ENCODE data around the gene AP5S1.

The AP5S1 gene

GRCh38 chr20:3812975-3813847 is 7.1 kb upstream of the AP5S1 start:
- TF ChIP-seq CTCF (IDR thresholded peaks at IDR 0.05; ENCODE audit: control insufficient read depth, extremely low read depth, insufficient read depth), result no peak
- H3K4me3 ChIP-seq (ENCODE audit: low read depth, low read length), result no peak overlapping the region
- no peak for DNase-seq (ENCODE audit: low read depth)

DNA sequence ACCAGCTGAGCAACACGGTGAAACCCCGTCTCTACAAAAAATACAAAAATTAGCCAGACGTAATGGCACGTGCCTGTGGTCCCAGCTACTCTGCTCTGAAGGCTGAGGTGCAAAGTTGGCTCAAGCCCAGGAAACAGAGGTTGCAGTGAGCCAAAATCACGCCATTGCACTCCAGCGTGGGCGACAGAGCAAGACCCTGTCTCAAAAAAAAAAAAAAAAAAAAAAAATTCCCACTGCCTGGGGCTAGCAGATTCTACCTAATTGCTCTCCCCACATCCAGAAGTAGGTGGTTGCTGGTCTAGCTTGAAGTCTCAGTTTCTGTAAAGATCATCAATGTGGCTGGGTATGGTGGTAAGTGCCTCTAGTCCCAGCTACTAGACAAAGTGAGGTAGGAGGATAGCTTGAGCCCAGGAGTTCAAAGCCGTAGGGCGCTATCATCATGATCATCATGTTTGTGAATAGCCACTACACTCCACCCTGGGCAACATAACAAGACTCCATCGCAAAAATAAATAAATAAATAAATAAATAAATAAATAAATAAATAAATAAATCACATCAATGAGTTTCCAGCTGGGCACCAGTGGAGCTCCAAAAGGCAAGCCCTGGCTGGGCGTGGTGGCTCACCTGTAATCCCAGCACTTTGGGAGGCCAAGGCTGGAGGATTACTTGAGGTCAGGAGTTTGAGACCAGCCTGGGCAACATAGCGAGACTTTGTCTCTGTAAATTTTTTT is 6.3 kb upstream of the AP5S1 start:
- no peak for DNase-seq (ENCODE audit: low read depth)
- H3K4me3 ChIP-seq (ENCODE audit: low read depth, low read length), result no peak overlapping the region
- no peak for TF ChIP-seq CTCF (IDR thresholded peaks at IDR 0.05; ENCODE audit: control insufficient read depth, extremely low read depth, insufficient read depth)

GRCh38 chr20:3814928-3815495 is 5.3 kb upstream of the AP5S1 start:
- no peak overlapping the region for H3K4me3 ChIP-seq (ENCODE audit: low read depth, low read length)
- no peak for DNase-seq (ENCODE audit: low read depth)
- no peak for TF ChIP-seq CTCF (IDR thresholded peaks at IDR 0.05; ENCODE audit: control insufficient read depth, extremely low read depth, insufficient read depth)

DNA sequence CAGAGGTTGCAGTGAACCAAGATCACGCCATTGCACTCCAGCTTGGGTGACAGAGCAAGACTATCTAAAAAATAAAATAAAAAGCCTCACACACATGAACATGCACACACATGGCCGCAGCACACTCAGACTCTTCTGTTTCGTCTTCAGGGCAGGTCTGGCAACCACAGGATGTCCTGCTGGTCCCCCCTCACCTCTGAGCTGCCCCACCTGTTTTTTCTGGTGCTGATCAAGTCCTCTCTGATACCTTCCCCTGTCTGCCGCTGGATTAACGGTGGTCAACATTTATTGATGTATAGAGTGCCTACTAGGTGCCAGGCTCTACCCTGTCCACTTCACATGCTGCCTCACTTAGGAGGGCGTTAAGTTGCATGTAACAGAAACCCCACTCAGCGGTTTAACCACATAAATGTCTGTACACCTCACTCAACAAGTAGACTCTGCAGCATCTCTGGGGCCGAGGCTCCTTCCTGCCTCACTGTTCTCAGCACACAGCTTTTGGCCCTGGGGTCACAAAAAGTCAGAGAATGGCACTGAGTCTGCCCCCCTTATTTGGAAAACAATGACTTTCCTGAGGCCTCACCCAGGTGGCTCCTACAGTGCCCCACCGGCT is 4.5 kb upstream of the AP5S1 start:
- no peak for DNase-seq (ENCODE audit: low read depth)
- no peak for TF ChIP-seq CTCF (IDR thresholded peaks at IDR 0.05; ENCODE audit: control insufficient read depth, extremely low read depth, insufficient read depth)

DNA sequence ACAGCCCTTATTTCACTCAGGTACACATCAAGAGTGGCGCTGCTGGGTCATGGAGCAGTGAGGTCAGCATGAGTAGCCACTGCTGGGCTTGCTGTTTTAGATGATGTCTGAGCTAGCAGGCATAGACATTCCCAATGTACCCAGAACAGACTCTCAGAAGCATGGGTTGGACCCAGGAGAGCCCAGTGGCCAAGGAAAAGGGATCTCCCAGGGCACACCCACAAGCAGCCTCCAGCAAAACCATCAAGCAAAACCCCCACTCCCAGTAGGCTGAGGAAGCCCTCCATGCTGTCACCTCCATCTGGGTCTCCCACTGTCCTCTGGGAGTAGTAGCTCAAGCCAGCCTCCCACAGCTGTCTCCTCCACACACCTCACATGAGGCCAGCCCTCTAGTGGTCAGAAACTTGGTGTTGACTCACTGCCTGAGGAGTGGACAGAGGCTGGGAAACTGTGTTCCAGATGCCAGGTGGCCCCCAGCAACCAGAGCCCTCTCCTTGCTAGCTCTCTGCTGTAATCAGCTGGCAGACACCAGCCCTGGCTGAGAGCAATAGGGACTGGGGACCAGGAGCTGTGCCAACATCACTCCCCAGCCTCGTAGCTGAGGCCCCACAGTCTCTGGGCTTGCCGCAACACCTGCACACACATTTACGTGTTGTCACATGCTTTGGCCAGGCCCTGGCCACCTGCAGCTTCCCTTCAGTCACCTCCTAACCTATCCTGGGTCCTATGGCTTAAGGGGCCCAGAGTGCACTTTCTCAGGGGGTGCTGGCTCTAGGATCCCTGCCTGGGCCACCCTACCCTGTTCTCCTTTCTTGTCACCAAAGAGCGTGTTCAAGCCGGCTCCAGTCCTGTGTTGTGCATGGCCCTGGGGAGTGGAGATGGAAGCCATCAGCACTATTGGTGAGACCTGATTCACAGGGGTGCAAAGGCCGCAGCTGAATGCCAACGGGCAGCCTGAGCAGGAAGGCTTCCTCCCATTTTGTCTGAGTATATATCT is 1.9 kb upstream of the AP5S1 start:
- peak; percentile 23 for DNase-seq (ENCODE audit: low read depth)
- TF ChIP-seq CTCF (IDR thresholded peaks at IDR 0.05; ENCODE audit: control insufficient read depth, extremely low read depth, insufficient read depth), result peak; percentile 65
- H3K4me3 ChIP-seq (ENCODE audit: low read depth, low read length), result no peak overlapping the region

More for the DNA sequence above, 4.5 kb upstream of the AP5S1 start:
- no peak overlapping the region for H3K4me3 ChIP-seq (ENCODE audit: low read depth, low read length)
